Neural cell (in vitro differentiated cells): ENCODE measurements around the gene MARK2. TPM values are rescaled to one million over a fixed set of nuclear protein-coding genes. Genes with fewer than 3 reads are reported as not detected.

Experiments used
- H2AFZ ChIP-seq: fragments of 200-600, 300-800 bp; sonication (generic), shearing (Covaris generic); 2 replicates; pipeline ENCODE4 v1.6.0; 2014; ENCODE audit warnings: low read depth, mild to moderate bottlenecking, antibody characterized with exemption, low read length, moderate library complexity
- H3F3A ChIP-seq: fragments of 200-600 bp; shearing (Covaris generic); 2 replicates; pipeline ENCODE4 v1.6.1; 2016; ENCODE audit warnings: mild to moderate bottlenecking, moderate library complexity, mixed read lengths, antibody characterized with exemption, low read length; ENCODE audit not compliant: insufficient read depth, poor library complexity, severe bottlenecking
- H3K27ac ChIP-seq: fragments of 200-600, 300-800 bp; sonication (generic), shearing (Covaris generic); 2 replicates; pipeline ENCODE4 v1.5.1; 2014; ENCODE audit warnings: mild to moderate bottlenecking, low read length, moderate library complexity
- H3K27me3 ChIP-seq: fragments of 300-800, 200-600 bp; sonication (generic), shearing (Covaris generic); 2 replicates; pipeline ENCODE4 v1.6.0; 2014; ENCODE audit warnings: mild to moderate bottlenecking, low read depth, low read length, moderate library complexity; ENCODE audit not compliant: insufficient read depth
- H3K36me3 ChIP-seq: fragments of 300-800, 200-600 bp; sonication (generic), shearing (Covaris generic); 2 replicates; pipeline ENCODE4 v1.5.1; 2014; ENCODE audit warnings: mild to moderate bottlenecking, antibody characterized with exemption, low read length, moderate library complexity; ENCODE audit not compliant: insufficient read depth
- H3K4me2 ChIP-seq: fragments of 300-800, 200-600 bp; sonication (generic), shearing (Covaris generic); 2 replicates; pipeline ENCODE4 v1.6.0; 2014; ENCODE audit warnings: mild to moderate bottlenecking, low read length
- H3K4me3 ChIP-seq: fragments of 300-800, 200-600 bp; sonication (generic), shearing (Covaris generic); 2 replicates; pipeline ENCODE4 v1.5.1; 2014; ENCODE audit warnings: mild to moderate bottlenecking, low read length, moderate library complexity
- H3K79me2 ChIP-seq: fragments of 200-600 bp; shearing (Covaris generic); replicated peaks from 2 replicates; pipeline ENCODE4 v1.6.0; 2014; ENCODE audit warnings: mild to moderate bottlenecking, low read length, moderate library complexity; ENCODE audit not compliant: insufficient read depth
- H3K9ac ChIP-seq: fragments of 300-800, 200-600 bp; sonication (generic), shearing (Covaris generic); 2 replicates; pipeline ENCODE4 v1.6.1; 2016; ENCODE audit warnings: mild to moderate bottlenecking, low read length, mixed read lengths
- H3K9me2 ChIP-seq: fragments of 200-600 bp; shearing (Covaris generic); 2 replicates; pipeline ENCODE4 v1.6.1; 2016; ENCODE audit warnings: mild to moderate bottlenecking, low read length, mixed read lengths; ENCODE audit not compliant: insufficient read depth
- H3K9me3 ChIP-seq: fragments of 200-600, 300-800 bp; sonication (generic), shearing (Covaris generic); 2 replicates; pipeline ENCODE4 v1.6.1; 2016; ENCODE audit warnings: mild to moderate bottlenecking, mixed run types, low read length, moderate library complexity, mixed read lengths
- H4K20me1 ChIP-seq: fragments of 200-600 bp; shearing (Covaris generic); 2 replicates; pipeline ENCODE4 v1.6.1; 2016; ENCODE audit warnings: mild to moderate bottlenecking, mixed run types; ENCODE audit not compliant: insufficient read depth
- CTCF ChIP-seq: fragments of 450-650 bp; IDR thresholded peaks from 2 replicates; pipeline ENCODE4 v1.5.1; 2014; ENCODE audit warnings: antibody characterized with exemption, mild to moderate bottlenecking, moderate library complexity; ENCODE audit not compliant: poor library complexity, severe bottlenecking
- EP300 ChIP-seq: fragments of 450-650 bp; conservative IDR thresholded peaks from 2 replicates; pipeline ENCODE4 v1.6.1; 2014; ENCODE audit warnings: antibody characterized with exemption, mild to moderate bottlenecking, moderate library complexity; ENCODE audit not compliant: poor library complexity, severe bottlenecking
- EZH2 ChIP-seq: fragments of 200-600, 300-800 bp; shearing (Covaris generic), sonication (generic); IDR thresholded peaks from 2 replicates; pipeline ENCODE4 v1.6.1; 2014; ENCODE audit warnings: antibody characterized with exemption, low read length, borderline replicate concordance, mild to moderate bottlenecking; ENCODE audit not compliant: insufficient read depth, poor library complexity, severe bottlenecking
- MXI1 ChIP-seq: fragments of 450-650 bp; conservative IDR thresholded peaks from 2 replicates; pipeline ENCODE4 v1.6.1; 2014; ENCODE audit warnings: antibody characterized with exemption, mild to moderate bottlenecking; ENCODE audit not compliant: poor library complexity, severe bottlenecking
- POLR2AphosphoS5 ChIP-seq: IDR thresholded peaks from 2 replicates; pipeline ENCODE4 v1.6.1; 2012
- REST ChIP-seq: IDR thresholded peaks from 2 replicates; pipeline ENCODE4 v1.6.1; 2012; ENCODE audit warnings: borderline replicate concordance
- SMC3 ChIP-seq: fragments of 450-650 bp; conservative IDR thresholded peaks from 2 replicates; pipeline ENCODE4 v1.6.1; 2014; ENCODE audit warnings: antibody characterized with exemption, mild to moderate bottlenecking, moderate library complexity; ENCODE audit not compliant: poor library complexity
- TAF1 ChIP-seq: IDR thresholded peaks from 2 replicates; pipeline ENCODE4 v1.6.1; 2012; ENCODE audit warnings: low read depth
- polyA plus RNA-seq: library from polyadenylated mRNA; depleted of rRNA; stranded (reverse); fragments of >200 nt; gene quantifications from 2 replicates; pipeline ENCODE4 v1.2.3, GENCODE V29; 2014

MARK2 gene
- polyA plus RNA-seq, 1 donor from 2014 or later = 11.3 TPM

GRCh38 chr11:63917692-63918506, 79.0 kb downstream of the MARK2 start:
- H3K27ac ChIP-seq = peak overlapping the region; percentile 93
- H4K20me1 ChIP-seq = peaks cover 7% of the 10 kb centered on the region
- H3K4me3 ChIP-seq = peak overlapping the region; percentile 98
- H3K4me2 ChIP-seq = peak overlapping the region; percentile 99
- no peaks in the 10 kb centered on the region for H3K9me3 ChIP-seq
- H3F3A ChIP-seq = no peaks in the 10 kb centered on the region
- H3K79me2 ChIP-seq = peaks cover 24% of the 10 kb centered on the region
- H3K36me3 ChIP-seq = peaks cover 6% of the 10 kb centered on the region
- no peaks in the 10 kb centered on the region for H3K9me2 ChIP-seq
- H3K9ac ChIP-seq = peak overlapping the region; percentile 90
- H3K27me3 ChIP-seq = no peaks in the 10 kb centered on the region
- peak; percentile 31 for TF ChIP-seq EP300
- TF ChIP-seq TAF1 = peak; percentile 68
- TF ChIP-seq EZH2 = no peak
- no peak for TF ChIP-seq CTCF
- TF ChIP-seq REST = peak; percentile 17
- TF ChIP-seq POLR2AphosphoS5 = peak; percentile 65
- TF ChIP-seq MXI1 = peak; percentile 46
- peak; percentile 23 for TF ChIP-seq SMC3
- H2AFZ ChIP-seq = peak overlapping the region; percentile 45

- no peaks in the 10 kb centered on the region for H3K9me2 ChIP-seq
- H3F3A ChIP-seq = no peaks in the 10 kb centered on the region
- TF ChIP-seq MXI1 = no peak
- TF ChIP-seq POLR2AphosphoS5 = no peak
- TF ChIP-seq CTCF = no peak
- H3K27me3 ChIP-seq = no peaks in the 10 kb centered on the region
- no peaks in the 10 kb centered on the region for H3K9me3 ChIP-seq
- H3K36me3 ChIP-seq = peaks cover 6% of the 10 kb centered on the region
- H3K4me2 ChIP-seq = no peak overlapping the region
- peak overlapping the region; percentile 90 for H3K9ac ChIP-seq
- H3K27ac ChIP-seq = peak overlapping the region; percentile 93
- H3K79me2 ChIP-seq = peaks cover 24% of the 10 kb centered on the region
- peak overlapping the region; percentile 98 for H3K4me3 ChIP-seq
- H2AFZ ChIP-seq = peak overlapping the region; percentile 4
- H4K20me1 ChIP-seq = peaks cover 7% of the 10 kb centered on the region
Observed at GRCh38 chr11:63918507-63919191, 79.7 kb downstream of the MARK2 start.
